Measurements from ENCODE around the gene VSTM5.

DNA sequence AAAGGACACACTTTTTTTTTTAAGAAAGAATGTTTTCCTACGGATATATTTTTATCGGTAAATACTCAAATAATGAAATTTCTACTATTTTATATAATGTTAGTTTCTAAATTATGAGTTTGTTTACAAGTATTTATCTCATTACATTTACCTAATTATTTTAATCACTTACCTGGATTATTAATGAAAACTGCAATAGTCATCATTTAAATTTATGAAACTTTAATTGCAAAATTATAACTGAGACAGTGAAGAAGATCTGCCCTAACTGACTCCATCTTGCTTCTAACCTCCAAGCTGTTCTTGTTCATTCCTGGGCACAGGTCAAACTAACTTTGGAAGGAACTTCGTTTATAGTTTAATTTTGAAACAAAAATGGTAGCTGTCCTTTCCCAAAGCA is 25.2 kb upstream of the VSTM5 start:
- TF ChIP-seq POLR2AphosphoS5 (IDR thresholded peaks at IDR 0.05; ENCODE audit: low read depth, low read length) (no peak), CTCF (IDR thresholded peaks at IDR 0.05) (no peak), ELF1 (IDR thresholded peaks at IDR 0.05) (no peak), EZH2phosphoT487 (IDR thresholded peaks at IDR 0.05; ENCODE audit: borderline replicate concordance, low read depth) (no peak), YY1 (IDR thresholded peaks at IDR 0.05; ENCODE audit: low read depth) (no peak), FOXM1 (IDR thresholded peaks at IDR 0.05; ENCODE audit: low read depth) (no peak), GABPA (IDR thresholded peaks at IDR 0.05; ENCODE audit: low read depth) (no peak), FOXJ3 (CRISPR knock-in tag; IDR thresholded peaks at IDR 0.05) (no peak)
- TF ChIP-seq, protein P1, sequence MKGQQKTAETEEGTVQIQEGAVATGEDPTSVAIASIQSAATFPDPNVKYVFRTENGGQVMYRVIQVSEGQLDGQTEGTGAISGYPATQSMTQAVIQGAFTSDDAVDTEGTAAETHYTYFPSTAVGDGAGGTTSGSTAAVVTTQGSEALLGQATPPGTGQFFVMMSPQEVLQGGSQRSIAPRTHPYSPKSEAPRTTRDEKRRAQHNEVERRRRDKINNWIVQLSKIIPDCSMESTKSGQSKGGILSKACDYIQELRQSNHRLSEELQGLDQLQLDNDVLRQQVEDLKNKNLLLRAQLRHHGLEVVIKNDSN (IDR thresholded peaks at IDR 0.05; ENCODE audit: borderline replicate concordance, low read depth), result no peak

All from SK-N-SH (cell line).